Measurements from ENCODE around the gene TSPAN11.

Gene TSPAN11

GRCh38 chr12:30980955-30981662 is 54.6 kb downstream of the TSPAN11 start:
- Histone ChIP-seq H2BK120ac (ENCODE audit: low read depth, low read length) (no peak overlapping the region), H2BK15ac (ENCODE audit: low read length) (no peak overlapping the region), H3K9me3 (replicated peaks in 1 of 2; ENCODE audit: control insufficient read depth in 2 of 2, insufficient read depth in 1 of 2, low read depth in 1 of 2, low read length in 2 of 2) (no peaks in the 10 kb centered on the region), H3K4me3 (ENCODE audit: low read length in 2 of 2) (no peak overlapping the region), H3K27me3 (ENCODE audit: control insufficient read depth in 3 of 3, insufficient read depth in 3 of 3, low read depth in 1 of 3, low read length in 3 of 3) (no peaks in the 10 kb centered on the region), H3K4ac (ENCODE audit: low read length) (no peak overlapping the region), H3K14ac (ENCODE audit: low read length) (peak overlapping the region; percentile 87), H2BK5ac (ENCODE audit: low read length) (no peak overlapping the region), H3K18ac (ENCODE audit: low read length) (peak overlapping the region; percentile 46), H3K4me2 (ENCODE audit: insufficient read depth, low read length, poor library complexity, severe bottlenecking) (no peak overlapping the region), H2AFZ (ENCODE audit: low read length) (no peak overlapping the region), H2AK5ac (ENCODE audit: low read depth, low read length) (no peak overlapping the region), H3K23ac (ENCODE audit: low read depth, low read length, poor library complexity) (peak overlapping the region; percentile 59), H2BK12ac (ENCODE audit: low read length) (no peak overlapping the region), H3K9ac (ENCODE audit: low read depth, low read length, poor library complexity) (peak overlapping the region; percentile 56), H3K4me1 (ENCODE audit: control insufficient read depth in 2 of 2, insufficient read depth in 1 of 2, low read depth in 1 of 2, low read length in 2 of 2) (peaks cover 3 to 9% of the 10 kb centered on the region in 2 donors), H3K36me3 (replicated peaks in 1 of 2; ENCODE audit: control insufficient read depth in 2 of 2, insufficient read depth in 2 of 2, low read length in 2 of 2) (no peaks in the 10 kb centered on the region), H4K8ac (ENCODE audit: low read depth, low read length) (peak overlapping the region; percentile 74), H3K27ac (replicated peaks; ENCODE audit: low read length) (no peak overlapping the region), H4K91ac (ENCODE audit: low read depth, low read length, poor library complexity) (no peak overlapping the region), H3K79me1 (ENCODE audit: low read depth, low read length) (no peaks in the 10 kb centered on the region)
- DNase-seq (ENCODE audit: low spot score) = no peak
- no CpG with 5 or more reads among the region's 18 CpGs for WGBS, 2 donors (ENCODE audit: extremely low coverage in 2 of 2, insufficient read length in 2 of 2, insufficient replicate concordance in 1 of 2)

- H3K23ac ChIP-seq (ENCODE audit: low read depth, low read length, poor library complexity) = no peak overlapping the region
- no peak overlapping the region for H4K91ac ChIP-seq (ENCODE audit: low read depth, low read length, poor library complexity)
- H2BK120ac ChIP-seq (ENCODE audit: low read depth, low read length) = no peak overlapping the region
- no peaks in the 10 kb centered on the region for H3K36me3 ChIP-seq (replicated peaks in 1 of 2; ENCODE audit: control insufficient read depth in 2 of 2, insufficient read depth in 2 of 2, low read length in 2 of 2)
- H3K18ac ChIP-seq (ENCODE audit: low read length) = peak overlapping the region; percentile 32
- H3K9me3 ChIP-seq (replicated peaks in 1 of 2; ENCODE audit: control insufficient read depth in 2 of 2, insufficient read depth in 1 of 2, low read depth in 1 of 2, low read length in 2 of 2) = no peaks in the 10 kb centered on the region
- H2BK5ac ChIP-seq (ENCODE audit: low read length) = no peak overlapping the region
- no peak overlapping the region for H4K8ac ChIP-seq (ENCODE audit: low read depth, low read length)
- no peak overlapping the region for H2BK15ac ChIP-seq (ENCODE audit: low read length)
- H3K4ac ChIP-seq (ENCODE audit: low read length) = no peak overlapping the region
- no peak for DNase-seq (ENCODE audit: low spot score)
- WGBS, 2 donors (ENCODE audit: extremely low coverage in 2 of 2, insufficient read length in 2 of 2, insufficient replicate concordance in 1 of 2) = no CpG with 5 or more reads among the region's 12 CpGs
- H3K4me2 ChIP-seq (ENCODE audit: insufficient read depth, low read length, poor library complexity, severe bottlenecking) = no peak overlapping the region
- no peak overlapping the region for H3K4me3 ChIP-seq (ENCODE audit: low read length in 2 of 2)
- H2AK5ac ChIP-seq (ENCODE audit: low read depth, low read length) = no peak overlapping the region
- no peak overlapping the region for H2BK12ac ChIP-seq (ENCODE audit: low read length)
- no peak overlapping the region for H3K14ac ChIP-seq (ENCODE audit: low read length)
- peaks cover 3 to 8% of the 10 kb centered on the region in 2 donors for H3K4me1 ChIP-seq (ENCODE audit: control insufficient read depth in 2 of 2, insufficient read depth in 1 of 2, low read depth in 1 of 2, low read length in 2 of 2)
- no peak overlapping the region for H3K27ac ChIP-seq (replicated peaks; ENCODE audit: low read length)
- no peaks in the 10 kb centered on the region for H3K27me3 ChIP-seq (ENCODE audit: control insufficient read depth in 3 of 3, insufficient read depth in 3 of 3, low read depth in 1 of 3, low read length in 3 of 3)
- H3K9ac ChIP-seq (ENCODE audit: low read depth, low read length, poor library complexity) = no peak overlapping the region
- no peaks in the 10 kb centered on the region for H3K79me1 ChIP-seq (ENCODE audit: low read depth, low read length)
- no peak overlapping the region for H2AFZ ChIP-seq (ENCODE audit: low read length)
Observed at GRCh38 chr12:30982413-30982812, 55.9 kb downstream of the TSPAN11 start.

- no peak overlapping the region for H3K27ac ChIP-seq (replicated peaks; ENCODE audit: low read length)
- peak overlapping the region; percentile 67 for H3K9ac ChIP-seq (ENCODE audit: low read depth, low read length, poor library complexity)
- peak overlapping the region; percentile 24 for H3K18ac ChIP-seq (ENCODE audit: low read length)
- no CpG with 5 or more reads among the region's 7 CpGs for WGBS, 2 donors (ENCODE audit: extremely low coverage in 2 of 2, insufficient read length in 2 of 2, insufficient replicate concordance in 1 of 2)
- H4K91ac ChIP-seq (ENCODE audit: low read depth, low read length, poor library complexity) = no peak overlapping the region
- no peak overlapping the region for H2AK5ac ChIP-seq (ENCODE audit: low read depth, low read length)
- H3K36me3 ChIP-seq (replicated peaks in 1 of 2; ENCODE audit: control insufficient read depth in 2 of 2, insufficient read depth in 2 of 2, low read length in 2 of 2) = peaks cover 0 to 3% of the 10 kb centered on the region in 2 donors
- no peaks in the 10 kb centered on the region for H3K9me3 ChIP-seq (replicated peaks in 1 of 2; ENCODE audit: control insufficient read depth in 2 of 2, insufficient read depth in 1 of 2, low read depth in 1 of 2, low read length in 2 of 2)
- H2BK12ac ChIP-seq (ENCODE audit: low read length) = no peak overlapping the region
- no peak overlapping the region for H2BK15ac ChIP-seq (ENCODE audit: low read length)
- no peak overlapping the region for H2BK120ac ChIP-seq (ENCODE audit: low read depth, low read length)
- H3K4me3 ChIP-seq (ENCODE audit: low read length in 2 of 2) = no peak overlapping the region
- no peak overlapping the region for H3K14ac ChIP-seq (ENCODE audit: low read length)
- H3K4me1 ChIP-seq (ENCODE audit: control insufficient read depth in 2 of 2, insufficient read depth in 1 of 2, low read depth in 1 of 2, low read length in 2 of 2) = peaks cover 0 to 2% of the 10 kb centered on the region in 2 donors
- no peak overlapping the region for H3K4me2 ChIP-seq (ENCODE audit: insufficient read depth, low read length, poor library complexity, severe bottlenecking)
- H3K27me3 ChIP-seq (ENCODE audit: control insufficient read depth in 3 of 3, insufficient read depth in 3 of 3, low read depth in 1 of 3, low read length in 3 of 3) = no peaks in the 10 kb centered on the region
- no peak overlapping the region for H4K8ac ChIP-seq (ENCODE audit: low read depth, low read length)
- H2AFZ ChIP-seq (ENCODE audit: low read length) = no peak overlapping the region
- no peak overlapping the region for H2BK5ac ChIP-seq (ENCODE audit: low read length)
- H3K23ac ChIP-seq (ENCODE audit: low read depth, low read length, poor library complexity) = no peak overlapping the region
- no peaks in the 10 kb centered on the region for H3K79me1 ChIP-seq (ENCODE audit: low read depth, low read length)
- DNase-seq (ENCODE audit: low spot score) = peak; percentile 38
- H3K4ac ChIP-seq (ENCODE audit: low read length) = no peak overlapping the region
Observed at GRCh38 chr12:30985814-30986452, 59.4 kb downstream of the TSPAN11 start.

- Histone ChIP-seq H3K9me3 (replicated peaks in 1 of 2; ENCODE audit: control insufficient read depth in 2 of 2, insufficient read depth in 1 of 2, low read depth in 1 of 2, low read length in 2 of 2) (no peaks in the 10 kb centered on the region), H2BK12ac (ENCODE audit: low read length) (no peak overlapping the region), H2BK15ac (ENCODE audit: low read length) (no peak overlapping the region), H3K79me1 (ENCODE audit: low read depth, low read length) (no peaks in the 10 kb centered on the region), H3K4me3 (ENCODE audit: low read length in 2 of 2) (no peak overlapping the region), H3K36me3 (replicated peaks in 1 of 2; ENCODE audit: control insufficient read depth in 2 of 2, insufficient read depth in 2 of 2, low read length in 2 of 2) (peaks cover 0 to 3% of the 10 kb centered on the region in 2 donors), H3K4me2 (ENCODE audit: insufficient read depth, low read length, poor library complexity, severe bottlenecking) (no peak overlapping the region), H3K14ac (ENCODE audit: low read length) (no peak overlapping the region), H3K27me3 (ENCODE audit: control insufficient read depth in 3 of 3, insufficient read depth in 3 of 3, low read depth in 1 of 3, low read length in 3 of 3) (no peaks in the 10 kb centered on the region), H4K8ac (ENCODE audit: low read depth, low read length) (no peak overlapping the region), H2BK5ac (ENCODE audit: low read length) (no peak overlapping the region), H3K27ac (replicated peaks; ENCODE audit: low read length) (no peak overlapping the region), H3K4ac (ENCODE audit: low read length) (no peak overlapping the region), H3K9ac (ENCODE audit: low read depth, low read length, poor library complexity) (no peak overlapping the region), H4K91ac (ENCODE audit: low read depth, low read length, poor library complexity) (no peak overlapping the region), H3K4me1 (ENCODE audit: control insufficient read depth in 2 of 2, insufficient read depth in 1 of 2, low read depth in 1 of 2, low read length in 2 of 2) (no peaks in the 10 kb centered on the region), H2AFZ (ENCODE audit: low read length) (no peak overlapping the region), H3K18ac (ENCODE audit: low read length) (no peak overlapping the region), H2BK120ac (ENCODE audit: low read depth, low read length) (no peak overlapping the region), H2AK5ac (ENCODE audit: low read depth, low read length) (no peak overlapping the region), H3K23ac (ENCODE audit: low read depth, low read length, poor library complexity) (no peak overlapping the region)
- no peak for DNase-seq (ENCODE audit: low spot score)
- WGBS, 2 donors (ENCODE audit: extremely low coverage in 2 of 2, insufficient read length in 2 of 2, insufficient replicate concordance in 1 of 2) = no CpG with 5 or more reads among the region's 9 CpGs
Observed at GRCh38 chr12:30988086-30988485, 61.5 kb downstream of the TSPAN11 start.

All from neuronal stem cell (in vitro differentiated cells).